ENCODE results near the gene PI4KA.

Gene PI4KA

GRCh38 chr22:20809538-20810185 lies 48.9 kb downstream of the PI4KA start:
- no peak for DNase-seq (ENCODE audit: low spot score)
- no peak overlapping the region for H3K27ac Mint-ChIP-seq
- H3K4me3 Mint-ChIP-seq: no peak overlapping the region
- peaks cover 14% of the 10 kb centered on the region for H3K4me1 Mint-ChIP-seq (ENCODE audit: low read depth)
- H3K36me3 Mint-ChIP-seq (ENCODE audit: low read depth): peaks cover 58% of the 10 kb centered on the region
- H3K27me3 Mint-ChIP-seq (ENCODE audit: low read depth): no peaks in the 10 kb centered on the region
- H3K9me3 Mint-ChIP-seq: no peaks in the 10 kb centered on the region

- H3K27me3 Mint-ChIP-seq (ENCODE audit: low read depth): no peaks in the 10 kb centered on the region
- H3K4me1 Mint-ChIP-seq (ENCODE audit: low read depth): peaks cover 12% of the 10 kb centered on the region
- H3K27ac Mint-ChIP-seq: no peak overlapping the region
- H3K36me3 Mint-ChIP-seq (ENCODE audit: low read depth): peaks cover 61% of the 10 kb centered on the region
- no peak overlapping the region for H3K4me3 Mint-ChIP-seq
- no peak for DNase-seq (ENCODE audit: low spot score)
- no peaks in the 10 kb centered on the region for H3K9me3 Mint-ChIP-seq
Measured at GRCh38 chr22:20808844-20809243, 49.8 kb downstream of the PI4KA start.

- Mint-ChIP-seq H3K4me1 (ENCODE audit: low read depth) (peaks cover 12% of the 10 kb centered on the region), H3K36me3 (ENCODE audit: low read depth) (peaks cover 53% of the 10 kb centered on the region), H3K27ac (no peak overlapping the region), H3K9me3 (no peaks in the 10 kb centered on the region), H3K27me3 (ENCODE audit: low read depth) (no peaks in the 10 kb centered on the region), H3K4me3 (no peak overlapping the region)
- DNase-seq (ENCODE audit: low spot score): no peak
Measured at GRCh38 chr22:20807315-20807752, 51.3 kb downstream of the PI4KA start.

- no peak for DNase-seq (ENCODE audit: low spot score)
- Mint-ChIP-seq H3K4me3 (no peak overlapping the region), H3K9me3 (no peaks in the 10 kb centered on the region), H3K4me1 (ENCODE audit: low read depth) (peaks cover 7% of the 10 kb centered on the region), H3K27ac (peak overlapping the region; percentile 31), H3K36me3 (ENCODE audit: low read depth) (peaks cover 47% of the 10 kb centered on the region), H3K27me3 (ENCODE audit: low read depth) (no peaks in the 10 kb centered on the region)
Measured at GRCh38 chr22:20805972-20806471, 52.6 kb downstream of the PI4KA start.

- no peaks in the 10 kb centered on the region for H3K9me3 Mint-ChIP-seq
- no peak overlapping the region for H3K4me3 Mint-ChIP-seq
- peaks cover 3% of the 10 kb centered on the region for H3K4me1 Mint-ChIP-seq (ENCODE audit: low read depth)
- H3K27me3 Mint-ChIP-seq (ENCODE audit: low read depth): no peaks in the 10 kb centered on the region
- no peak overlapping the region for H3K27ac Mint-ChIP-seq
- no peak for DNase-seq (ENCODE audit: low spot score)
- peaks cover 45% of the 10 kb centered on the region for H3K36me3 Mint-ChIP-seq (ENCODE audit: low read depth)
Measured at GRCh38 chr22:20804650-20805049, 54.0 kb downstream of the PI4KA start.

GRCh38 chr22:20803696-20804324 lies 54.8 kb downstream of the PI4KA start:
- DNase-seq (ENCODE audit: low spot score): peak; percentile 13
- H3K36me3 Mint-ChIP-seq (ENCODE audit: low read depth): peaks cover 44% of the 10 kb centered on the region
- H3K27ac Mint-ChIP-seq: no peak overlapping the region
- H3K4me3 Mint-ChIP-seq: no peak overlapping the region
- H3K27me3 Mint-ChIP-seq (ENCODE audit: low read depth): no peaks in the 10 kb centered on the region
- H3K9me3 Mint-ChIP-seq: no peaks in the 10 kb centered on the region
- H3K4me1 Mint-ChIP-seq (ENCODE audit: low read depth): no peaks in the 10 kb centered on the region

- H3K4me3 Mint-ChIP-seq: no peak overlapping the region
- H3K9me3 Mint-ChIP-seq: no peaks in the 10 kb centered on the region
- no peaks in the 10 kb centered on the region for H3K27me3 Mint-ChIP-seq (ENCODE audit: low read depth)
- no peak for DNase-seq (ENCODE audit: low spot score)
- H3K4me1 Mint-ChIP-seq (ENCODE audit: low read depth): no peaks in the 10 kb centered on the region
- H3K36me3 Mint-ChIP-seq (ENCODE audit: low read depth): peaks cover 49% of the 10 kb centered on the region
- H3K27ac Mint-ChIP-seq: no peak overlapping the region
Measured at GRCh38 chr22:20802922-20803553, 55.6 kb downstream of the PI4KA start.

- H3K27me3 Mint-ChIP-seq (ENCODE audit: low read depth): no peaks in the 10 kb centered on the region
- no peak overlapping the region for H3K27ac Mint-ChIP-seq
- H3K4me3 Mint-ChIP-seq: no peak overlapping the region
- H3K36me3 Mint-ChIP-seq (ENCODE audit: low read depth): peaks cover 49% of the 10 kb centered on the region
- no peak for DNase-seq (ENCODE audit: low spot score)
- H3K4me1 Mint-ChIP-seq (ENCODE audit: low read depth): no peaks in the 10 kb centered on the region
- no peaks in the 10 kb centered on the region for H3K9me3 Mint-ChIP-seq
Measured at GRCh38 chr22:20802452-20802851, 56.2 kb downstream of the PI4KA start.

GRCh38 chr22:20799449-20799848 lies 59.2 kb downstream of the PI4KA start:
- Mint-ChIP-seq H3K4me1 (ENCODE audit: low read depth) (no peaks in the 10 kb centered on the region), H3K9me3 (no peaks in the 10 kb centered on the region), H3K27me3 (ENCODE audit: low read depth) (no peaks in the 10 kb centered on the region), H3K36me3 (ENCODE audit: low read depth) (peaks cover 41% of the 10 kb centered on the region), H3K4me3 (no peak overlapping the region), H3K27ac (no peak overlapping the region)
- DNase-seq (ENCODE audit: low spot score): no peak

- Mint-ChIP-seq H3K36me3 (ENCODE audit: low read depth) (peaks cover 37% of the 10 kb centered on the region), H3K4me3 (no peak overlapping the region), H3K27me3 (ENCODE audit: low read depth) (no peaks in the 10 kb centered on the region), H3K4me1 (ENCODE audit: low read depth) (no peaks in the 10 kb centered on the region), H3K9me3 (no peaks in the 10 kb centered on the region), H3K27ac (no peak overlapping the region)
- DNase-seq (ENCODE audit: low spot score): no peak
Measured at GRCh38 chr22:20798974-20799373, 59.6 kb downstream of the PI4KA start.

GRCh38 chr22:20798218-20798617 lies 60.4 kb downstream of the PI4KA start:
- Mint-ChIP-seq H3K4me3 (no peak overlapping the region), H3K9me3 (no peaks in the 10 kb centered on the region), H3K4me1 (ENCODE audit: low read depth) (no peaks in the 10 kb centered on the region), H3K27me3 (ENCODE audit: low read depth) (no peaks in the 10 kb centered on the region), H3K27ac (no peak overlapping the region), H3K36me3 (ENCODE audit: low read depth) (peaks cover 36% of the 10 kb centered on the region)
- DNase-seq (ENCODE audit: low spot score): no peak

- Mint-ChIP-seq H3K4me1 (ENCODE audit: low read depth) (no peaks in the 10 kb centered on the region), H3K4me3 (no peak overlapping the region), H3K27me3 (ENCODE audit: low read depth) (no peaks in the 10 kb centered on the region), H3K36me3 (ENCODE audit: low read depth) (peaks cover 33% of the 10 kb centered on the region), H3K27ac (no peak overlapping the region), H3K9me3 (no peaks in the 10 kb centered on the region)
- no peak for DNase-seq (ENCODE audit: low spot score)
Measured at GRCh38 chr22:20796731-20797130, 61.9 kb downstream of the PI4KA start.

GRCh38 chr22:20794650-20795413 lies 63.8 kb downstream of the PI4KA start:
- peaks cover 35% of the 10 kb centered on the region for H3K36me3 Mint-ChIP-seq (ENCODE audit: low read depth)
- DNase-seq (ENCODE audit: low spot score): no peak

More at GRCh38 chr22:20794650-20795413, 63.8 kb downstream of the PI4KA start:
- no peak overlapping the region for H3K27ac Mint-ChIP-seq
- peaks cover 2% of the 10 kb centered on the region for H3K4me1 Mint-ChIP-seq (ENCODE audit: low read depth)
- no peaks in the 10 kb centered on the region for H3K9me3 Mint-ChIP-seq
- no peak overlapping the region for H3K4me3 Mint-ChIP-seq
- H3K27me3 Mint-ChIP-seq (ENCODE audit: low read depth): no peaks in the 10 kb centered on the region
